Measurements from ENCODE around the gene CNOT11.
"Not testable (repeated sequence)": the region's sequence is repeated elsewhere in the genome, so short reads cannot be mapped to it uniquely, and the experiment has no call there.

Gene CNOT11

DNA sequence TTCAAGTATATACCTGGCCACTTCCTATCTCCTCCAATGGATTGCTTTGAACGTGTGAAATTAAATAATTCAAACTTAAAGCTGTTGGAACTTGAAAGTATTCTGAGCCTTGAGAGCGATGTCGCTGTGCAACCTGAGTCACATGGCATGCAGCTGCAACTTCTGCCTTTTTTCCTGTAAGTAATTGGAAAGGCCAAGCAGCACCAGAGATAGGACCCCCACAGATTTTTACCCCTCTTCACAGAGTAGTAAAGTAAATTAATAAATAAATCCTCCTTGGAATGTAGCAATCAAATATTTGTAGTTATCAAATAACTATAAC lies 59.0 kb downstream of the CNOT11 start:
- peak; percentile 47 for DNase-seq

DNA sequence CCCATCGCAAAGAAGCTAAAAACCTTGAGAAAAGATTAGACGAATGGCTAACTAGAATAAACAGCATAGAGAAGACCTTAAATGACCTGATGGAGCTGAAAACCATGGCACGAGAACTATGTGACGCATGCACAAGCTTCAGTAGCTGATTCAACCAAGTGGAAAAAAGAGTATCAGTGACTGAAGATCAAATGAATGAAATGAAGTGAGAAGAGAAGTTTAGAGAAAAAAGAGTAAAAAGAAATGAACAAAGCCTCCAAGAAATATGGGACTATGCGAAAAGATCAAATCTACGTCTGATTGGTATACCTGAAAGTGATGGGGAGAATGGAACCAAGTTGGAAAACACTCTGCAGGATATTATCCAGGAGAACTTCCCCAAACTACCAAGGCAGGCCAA lies 63.9 kb downstream of the CNOT11 start:
- DNase-seq, result not testable (repeated sequence)

Data from GF-D8 (cell line).